A549 treated with DMSO at 1 μM for 4 hours (cell line): ENCODE data around the gene L3MBTL4. TPM values are rescaled to one million over a fixed set of nuclear protein-coding genes. Genes with fewer than 3 reads are reported as not detected.

ENCODE experiments used
- total RNA-seq: library from RNA; stranded (reverse); fragments of 200-300 nt; extraction: Qiagen RNA extraction; gene quantifications from 5 replicates; pipeline ENCODE4 v1.2.3, GENCODE V29; 2022; ENCODE audit warnings: low read depth

Gene L3MBTL4
- total RNA-seq: 0.07 to 0.08 TPM in 2 of 5 replicates, not detected in the others

GRCh38 chr18:6414723-6415417 is at the start of gene L3MBTL4:
L3MBTL4 (minus strand) TSS chr18:6414911; CDS start chr18:6311625, 103,286 bp downstream.

